ENCODE measurements around the gene OR2B3. TPM values are rescaled to one million over a fixed set of nuclear protein-coding genes. Genes with fewer than 3 reads are reported as not detected.

Gene OR2B3
- total RNA-seq, 4 donors from 2014 or later: not detected

GRCh38 chr6:29081312-29081711 is 5.8 kb downstream of the OR2B3 start:
- no peak overlapping the region for H3K27ac ChIP-seq
- H3K4me3 ChIP-seq: no peak overlapping the region
- H3K9me3 ChIP-seq: no peaks in the 10 kb centered on the region
- H3K4me1 ChIP-seq: no peaks in the 10 kb centered on the region
- intact Hi-C loops (cut with DNase I; ENCODE audit: low total_unique reads): no loop called here
- H3K27me3 ChIP-seq: no peaks in the 10 kb centered on the region
- DNase-seq: no peak
- TF ChIP-seq POLR2A (IDR thresholded peaks at IDR 0.05): no peak
- TF ChIP-seq, protein P1, sequence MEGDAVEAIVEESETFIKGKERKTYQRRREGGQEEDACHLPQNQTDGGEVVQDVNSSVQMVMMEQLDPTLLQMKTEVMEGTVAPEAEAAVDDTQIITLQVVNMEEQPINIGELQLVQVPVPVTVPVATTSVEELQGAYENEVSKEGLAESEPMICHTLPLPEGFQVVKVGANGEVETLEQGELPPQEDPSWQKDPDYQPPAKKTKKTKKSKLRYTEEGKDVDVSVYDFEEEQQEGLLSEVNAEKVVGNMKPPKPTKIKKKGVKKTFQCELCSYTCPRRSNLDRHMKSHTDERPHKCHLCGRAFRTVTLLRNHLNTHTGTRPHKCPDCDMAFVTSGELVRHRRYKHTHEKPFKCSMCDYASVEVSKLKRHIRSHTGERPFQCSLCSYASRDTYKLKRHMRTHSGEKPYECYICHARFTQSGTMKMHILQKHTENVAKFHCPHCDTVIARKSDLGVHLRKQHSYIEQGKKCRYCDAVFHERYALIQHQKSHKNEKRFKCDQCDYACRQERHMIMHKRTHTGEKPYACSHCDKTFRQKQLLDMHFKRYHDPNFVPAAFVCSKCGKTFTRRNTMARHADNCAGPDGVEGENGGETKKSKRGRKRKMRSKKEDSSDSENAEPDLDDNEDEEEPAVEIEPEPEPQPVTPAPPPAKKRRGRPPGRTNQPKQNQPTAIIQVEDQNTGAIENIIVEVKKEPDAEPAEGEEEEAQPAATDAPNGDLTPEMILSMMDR (IDR thresholded peaks at IDR 0.05): no peak
- H3K36me3 ChIP-seq: no peaks in the 10 kb centered on the region

GRCh38 chr6:29079203-29079602 is 7.9 kb downstream of the OR2B3 start:
- DNase-seq: no peak
- H3K4me1 ChIP-seq: no peaks in the 10 kb centered on the region
- TF ChIP-seq, protein P1 (IDR thresholded peaks at IDR 0.05): no peak
- no peak for TF ChIP-seq POLR2A (IDR thresholded peaks at IDR 0.05)
- intact Hi-C loops (cut with DNase I; ENCODE audit: low total_unique reads): no loop called here
- H3K27me3 ChIP-seq: no peaks in the 10 kb centered on the region
- no peaks in the 10 kb centered on the region for H3K9me3 ChIP-seq
- H3K36me3 ChIP-seq: no peaks in the 10 kb centered on the region
- H3K27ac ChIP-seq: no peak overlapping the region
- no peak overlapping the region for H3K4me3 ChIP-seq

- Histone ChIP-seq H3K4me3 (no peak overlapping the region), H3K36me3 (no peaks in the 10 kb centered on the region), H3K27me3 (no peaks in the 10 kb centered on the region), H3K9me3 (no peaks in the 10 kb centered on the region), H3K4me1 (no peaks in the 10 kb centered on the region), H3K27ac (no peak overlapping the region)
- no peak for DNase-seq
- TF ChIP-seq POLR2A (IDR thresholded peaks at IDR 0.05): no peak
- TF ChIP-seq, protein P1 (IDR thresholded peaks at IDR 0.05): peak in 1 of 4 experiments; percentile 10
- intact Hi-C loops (cut with DNase I; ENCODE audit: low total_unique reads): no loop called here
Observed at GRCh38 chr6:29071831-29072723, 15.0 kb downstream of the OR2B3 start.

DNA sequence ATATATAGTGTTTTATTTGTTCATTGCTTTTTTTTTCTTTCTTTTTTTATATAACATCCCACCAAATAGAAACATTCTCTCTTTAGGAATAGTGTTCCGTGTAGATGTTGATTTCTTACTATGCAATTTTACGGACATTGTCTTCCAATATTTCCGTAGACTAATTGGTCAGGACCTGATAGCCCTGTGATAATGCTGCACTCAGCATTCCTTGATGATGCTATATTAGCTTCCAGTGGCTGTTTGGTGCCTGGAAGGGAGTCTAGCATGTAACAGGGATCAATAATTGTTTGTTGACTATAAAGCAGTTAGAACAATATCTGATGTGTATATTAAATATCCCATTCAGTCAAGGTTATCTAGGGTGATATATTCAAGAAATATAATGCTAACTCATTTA is 35.4 kb downstream of the OR2B3 start:
- no peak for DNase-seq
- TF ChIP-seq, protein P1 (IDR thresholded peaks at IDR 0.05): no peak
- TF ChIP-seq POLR2A (IDR thresholded peaks at IDR 0.05): no peak
- Histone ChIP-seq H3K4me1 (no peaks in the 10 kb centered on the region), H3K36me3 (no peaks in the 10 kb centered on the region), H3K27ac (no peak overlapping the region), H3K9me3 (no peaks in the 10 kb centered on the region), H3K4me3 (no peak overlapping the region), H3K27me3 (no peaks in the 10 kb centered on the region)
- intact Hi-C loops (cut with DNase I; ENCODE audit: low total_unique reads): no loop called here

DNA sequence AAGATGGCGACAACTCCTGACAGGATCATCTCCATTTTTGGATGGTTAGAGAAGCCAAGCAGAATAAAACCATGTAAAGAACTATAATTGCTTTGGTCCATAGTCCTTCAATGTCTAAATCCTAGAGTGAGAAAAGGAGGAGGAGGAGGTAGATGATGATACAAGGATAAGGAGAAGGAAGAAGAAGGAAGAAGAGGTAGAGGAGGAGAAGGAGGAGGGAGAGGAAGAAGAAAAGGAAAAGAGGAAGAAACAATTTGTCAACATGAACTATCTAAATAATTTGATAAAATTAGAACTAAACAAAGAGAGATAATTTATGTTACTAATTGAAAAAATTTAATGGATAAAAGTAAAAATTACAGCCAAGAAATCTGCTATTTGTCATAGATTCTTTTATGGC is 42.0 kb downstream of the OR2B3 start, which contains the start of gene OR2W1:
OR2W1 (minus strand) TSS at position 101 of the 400 bp plus-strand sequence; CDS start at position 101, 0 bp downstream.
- no peaks in the 10 kb centered on the region for H3K9me3 ChIP-seq
- H3K27ac ChIP-seq: no peak within 1 kb of the TSS
- TF ChIP-seq, protein P1 (IDR thresholded peaks at IDR 0.05): no peak
- TF ChIP-seq POLR2A (IDR thresholded peaks at IDR 0.05): no peak
- no peaks in the 10 kb centered on the region for H3K36me3 ChIP-seq
- no peaks in the 10 kb centered on the region for H3K4me1 ChIP-seq
- H3K27me3 ChIP-seq: no peaks in the 10 kb centered on the region
- intact Hi-C loops (cut with DNase I; ENCODE audit: low total_unique reads): no loop called here
- H3K4me3 ChIP-seq: no peak within 1 kb of the TSS
- no peak for DNase-seq
